ENCODE measurements around the gene ATP11A.

GRCh38 chr13:112903606-112904195 is 213.9 kb downstream of the ATP11A start:
- TF ChIP-seq CTCF (IDR thresholded peaks at IDR 0.05) (no peak), POLR2A (IDR thresholded peaks at IDR 0.05) (no peak)
